Activated CD4-positive, alpha-beta T cell treated with anti-CD3 and anti-CD28 coated beads for 36 hours (primary cell): ENCODE results near the gene POLN. TPM values are rescaled to one million over a fixed set of nuclear protein-coding genes. Genes with fewer than 3 reads are reported as not detected.

Experiments
- ATAC-seq: fragments of 200-7000 bp; cut with Tn5 transposase; one replicate; pipeline ENCODE4 v1.10.0; 2021; ENCODE audit warnings: mild to moderate bottlenecking, moderate library complexity
- CTCF ChIA-PET: fragments of 350-600 bp; sonication (Branson Sonifier 250); formaldehyde crosslinking; loops from one replicate; lab custom pipeline; 2021; ENCODE audit warnings: antibody characterized with exemption; lab: Charles Lee
- POLR2A ChIA-PET: fragments of 350-600 bp; sonication (Branson Sonifier 250); formaldehyde crosslinking; loops from one replicate; lab custom pipeline; 2021; ENCODE audit warnings: antibody characterized with exemption, inconsistent platforms; lab: Charles Lee
- DNase-seq: peaks from one replicate; pipeline ENCODE4 v3.0.0-alpha.2; 2020
- H3K27ac Mint-ChIP-seq: one replicate; pipeline ENCODE4 v1.8.0; 2021; ENCODE audit warnings: mixed read lengths
- H3K27me3 Mint-ChIP-seq: one replicate; pipeline ENCODE4 v1.8.0; 2021; ENCODE audit warnings: mixed read lengths
- H3K36me3 Mint-ChIP-seq: one replicate; pipeline ENCODE4 v1.8.0; 2021; ENCODE audit warnings: low read depth, mixed read lengths
- H3K4me1 Mint-ChIP-seq: one replicate; pipeline ENCODE4 v1.8.0; 2021; ENCODE audit warnings: mixed read lengths
- H3K4me3 Mint-ChIP-seq: one replicate; pipeline ENCODE4 v1.8.0; 2021; ENCODE audit warnings: mild to moderate bottlenecking, moderate library complexity, mixed read lengths
- H3K9me3 Mint-ChIP-seq: one replicate; pipeline ENCODE4 v1.8.0; 2021; ENCODE audit warnings: low read depth, mixed read lengths
- intact Hi-C, 2 experiments: fragments of 100-400 bp; cut with DNase I in 1 of 2; cut with micrococcal nuclease in 1 of 2; formaldehyde crosslinking; loops; one replicate each; pipeline versions ENCODE4 v1.14.2 to v1.15.1; 2022 to 2024; cut with DNase I, micrococcal nuclease
- total RNA-seq, 2 experiments: library from RNA; stranded (reverse); gene quantifications; one replicate each; pipeline ENCODE4 v1.2.3, GENCODE V29; 2021

POLN gene
- 1 to 10 TPM; 2.3 to 3.2 TPM for total RNA-seq

- Mint-ChIP-seq H3K4me1 (peaks cover 54% of the 10 kb centered on the region), H3K27me3 (no peaks in the 10 kb centered on the region)
These were observed at the start of gene POLN, which contains the start of gene HAUS3 for GRCh38 chr4:2241410-2242353. Gene POLN, minus strand, starts transcription at chr4:2242121. Its CDS starts 12,890 bp downstream, at chr4:2229231. Gene HAUS3, minus strand, starts transcription at chr4:2242121. Its CDS starts 1,175 bp downstream, at chr4:2240946.

GRCh38 chr4:2290974-2291704, 49.2 kb upstream of the POLN start:
- Mint-ChIP-seq H3K27ac (peak overlapping the region; percentile 80), H3K27me3 (no peaks in the 10 kb centered on the region), H3K4me3 (peak overlapping the region; percentile 31), H3K36me3 (no peaks in the 10 kb centered on the region), H3K4me1 (peaks cover 33% of the 10 kb centered on the region), H3K9me3 (peaks cover 3% of the 10 kb centered on the region)
- ChIA-PET POLR2A (interaction anchor here (1.1 to 1.2 kb wide), 2 partner anchors 10 to 455 kb away, joined by 3 to 4 read pairs; no protein-coding TSS in a partner anchor), CTCF (interaction anchor here (0.7 to 2.4 kb wide), 4 partner anchors 9 to 291 kb away, joined by 3 to 5 read pairs (median 4); no protein-coding TSS in a partner anchor)
- peak; percentile 73 for DNase-seq
- peak; percentile 85 for ATAC-seq
- intact Hi-C loops: no loop called here

More at GRCh38 chr4:2241410-2242353, at the start of gene POLN, which contains the start of gene HAUS3:
- POLR2A ChIA-PET: interaction anchor here (0.8 to 2.9 kb wide), 5 partner anchors 18 to 227 kb away, joined by 3 to 15 read pairs (median 3); partner anchors contain the start of genes MXD4 and RNF4
- peak within 1 kb of the TSS; percentile 88 for H3K27ac Mint-ChIP-seq
- intact Hi-C loops: loop anchor here (1.0 to 5.0 kb wide), 19 partner anchors 21 to 1716 kb away; partner anchors contain the start of genes CFAP99 (in 2 of the 2), FAM193A (in 2 of the 2), MXD4 (in 2 of the 2) and RNF4 (in 2 of the 2)
- H3K4me3 Mint-ChIP-seq: peak within 1 kb of the TSS; percentile 91
- peaks cover 32% of the 10 kb centered on the region for H3K36me3 Mint-ChIP-seq
- no peaks in the 10 kb centered on the region for H3K9me3 Mint-ChIP-seq
- CTCF ChIA-PET: interaction anchor here (0.6 to 4.4 kb wide), 7 partner anchors 14 to 719 kb away, joined by 3 to 25 read pairs (median 3); partner anchors contain the start of genes CFAP99 and ZFYVE28
- DNase-seq (peak; percentile 99), ATAC-seq (peak; percentile 97)

- ChIA-PET POLR2A (interaction anchor here (0.5 to 1.2 kb wide), 3 partner anchors 9 to 455 kb away, joined by 3 to 4 read pairs (median 4); no protein-coding TSS in a partner anchor), CTCF (interaction anchor here (0.9 to 2.4 kb wide), 3 partner anchors 9 to 291 kb away, joined by 3 to 5 read pairs (median 4); no protein-coding TSS in a partner anchor)
- Mint-ChIP-seq H3K27ac (peak overlapping the region; percentile 80), H3K36me3 (no peaks in the 10 kb centered on the region), H3K4me3 (no peak overlapping the region), H3K27me3 (no peaks in the 10 kb centered on the region), H3K9me3 (peaks cover 3% of the 10 kb centered on the region), H3K4me1 (peaks cover 28% of the 10 kb centered on the region)
- ATAC-seq (no peak), DNase-seq (no peak)
- intact Hi-C loops: no loop called here
These were observed 48.6 kb upstream of the POLN start for GRCh38 chr4:2290488-2290887.

- peaks cover 28% of the 10 kb centered on the region for H3K4me1 Mint-ChIP-seq
- ATAC-seq (no peak), DNase-seq (no peak)
- H3K9me3 Mint-ChIP-seq: peaks cover 3% of the 10 kb centered on the region
- ChIA-PET CTCF (interaction anchor here (0.5 to 2.4 kb wide), 4 partner anchors 8 to 292 kb away, joined by 3 to 5 read pairs (median 4); no protein-coding TSS in a partner anchor), POLR2A (interaction anchor here (0.5 to 1.2 kb wide), 2 partner anchors 8 to 282 kb away, joined by 3 to 4 read pairs; no protein-coding TSS in a partner anchor)
- H3K27ac Mint-ChIP-seq: no peak overlapping the region
- intact Hi-C loops: no loop called here
- no peaks in the 10 kb centered on the region for H3K27me3 Mint-ChIP-seq
- H3K4me3 Mint-ChIP-seq: no peak overlapping the region
- no peaks in the 10 kb centered on the region for H3K36me3 Mint-ChIP-seq
These were observed 48.0 kb upstream of the POLN start for GRCh38 chr4:2289955-2290333.

GRCh38 chr4:2289311-2289954, 47.5 kb upstream of the POLN start:
- Mint-ChIP-seq H3K4me3 (no peak overlapping the region), H3K36me3 (no peaks in the 10 kb centered on the region), H3K27ac (no peak overlapping the region), H3K4me1 (peaks cover 26% of the 10 kb centered on the region), H3K9me3 (peaks cover 3% of the 10 kb centered on the region), H3K27me3 (no peaks in the 10 kb centered on the region)
- ChIA-PET CTCF (interaction anchor here (0.5 to 2.4 kb wide), 3 partner anchors 7 to 171 kb away, joined by 3 to 5 read pairs (median 4); no protein-coding TSS in a partner anchor), POLR2A (no interaction called here)
- ATAC-seq (no peak), DNase-seq (no peak)
- intact Hi-C loops: no loop called here

GRCh38 chr4:2288051-2288541, 46.2 kb upstream of the POLN start:
- H3K36me3 Mint-ChIP-seq: no peaks in the 10 kb centered on the region
- peak; percentile 3 for DNase-seq
- no peak overlapping the region for H3K4me3 Mint-ChIP-seq
- H3K4me1 Mint-ChIP-seq: peaks cover 31% of the 10 kb centered on the region
- intact Hi-C loops: no loop called here
- no peak for ATAC-seq
- CTCF ChIA-PET: no interaction called here
- H3K9me3 Mint-ChIP-seq: no peaks in the 10 kb centered on the region
- no peaks in the 10 kb centered on the region for H3K27me3 Mint-ChIP-seq
- H3K27ac Mint-ChIP-seq: no peak overlapping the region
- POLR2A ChIA-PET: no interaction called here

GRCh38 chr4:2287594-2287915, 45.6 kb upstream of the POLN start:
- POLR2A ChIA-PET: no interaction called here
- CTCF ChIA-PET: no interaction called here
- ATAC-seq: no peak
- no peak for DNase-seq
- H3K4me3 Mint-ChIP-seq: no peak overlapping the region
- no peaks in the 10 kb centered on the region for H3K27me3 Mint-ChIP-seq
- peaks cover 34% of the 10 kb centered on the region for H3K4me1 Mint-ChIP-seq
- H3K36me3 Mint-ChIP-seq: no peaks in the 10 kb centered on the region
- no peak overlapping the region for H3K27ac Mint-ChIP-seq
- intact Hi-C loops: no loop called here
- H3K9me3 Mint-ChIP-seq: no peaks in the 10 kb centered on the region

- ATAC-seq: no peak
- H3K4me3 Mint-ChIP-seq: no peak overlapping the region
- no peak overlapping the region for H3K27ac Mint-ChIP-seq
- H3K27me3 Mint-ChIP-seq: no peaks in the 10 kb centered on the region
- intact Hi-C loops: no loop called here
- CTCF ChIA-PET: interaction anchor here (0.7 kb wide), 1 partner anchor 137 kb away, joined by 3 read pairs; no protein-coding TSS in a partner anchor
- POLR2A ChIA-PET: no interaction called here
- H3K9me3 Mint-ChIP-seq: no peaks in the 10 kb centered on the region
- H3K36me3 Mint-ChIP-seq: no peaks in the 10 kb centered on the region
- DNase-seq: peak; percentile 3
- peaks cover 36% of the 10 kb centered on the region for H3K4me1 Mint-ChIP-seq
These were observed 45.1 kb upstream of the POLN start for GRCh38 chr4:2286904-2287593.

- DNase-seq: peak; percentile 3
- POLR2A ChIA-PET: no interaction called here
- H3K4me1 Mint-ChIP-seq: peaks cover 40% of the 10 kb centered on the region
These were observed 43.9 kb upstream of the POLN start for GRCh38 chr4:2285613-2286381.

More at GRCh38 chr4:2285613-2286381, 43.9 kb upstream of the POLN start:
- ATAC-seq: no peak
- Mint-ChIP-seq H3K36me3 (no peaks in the 10 kb centered on the region), H3K9me3 (no peaks in the 10 kb centered on the region), H3K27ac (no peak overlapping the region), H3K4me3 (no peak overlapping the region), H3K27me3 (no peaks in the 10 kb centered on the region)
- intact Hi-C loops: no loop called here
- CTCF ChIA-PET: no interaction called here
